ENCODE data around the gene CARS2.

DNA sequence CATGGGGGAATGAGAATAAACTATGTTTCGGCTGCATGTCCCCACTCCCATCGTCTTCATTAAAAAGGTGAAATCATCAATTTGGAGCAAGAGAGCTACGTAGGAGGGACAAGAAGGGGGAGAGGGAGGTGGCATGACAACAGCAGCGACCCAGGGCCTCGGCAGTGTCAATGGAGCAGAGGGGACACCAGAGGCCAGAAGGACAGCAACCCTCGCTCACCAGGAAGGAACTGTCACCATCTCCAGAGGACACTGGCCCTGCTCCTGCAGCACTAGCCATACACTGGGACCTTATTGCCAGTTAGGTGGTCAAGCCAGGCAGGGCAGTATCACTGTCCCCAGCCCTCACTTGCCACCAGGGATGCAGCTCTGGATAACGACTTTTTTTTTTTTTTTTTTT, 56.4 kb downstream of the CARS2 start:
- TF ChIP-seq GATA3 (IDR thresholded peaks at IDR 0.05; ENCODE audit: low read depth, low read length) (no peak), GATA2 (IDR thresholded peaks at IDR 0.05; ENCODE audit: low read depth, low read length) (no peak)
